ACC112 (cell line): ENCODE data around the gene HOXD1.

Experiments used
- H2AFZ ChIP-seq: fragments of 200-600 bp; sonication (generic); one replicate; pipeline ENCODE4 v1.6.0; 2017; ENCODE audit warnings: antibody characterized with exemption, low read length; ENCODE audit not compliant: unreplicated experiment
- H3K27ac ChIP-seq: fragments of 200-600 bp; sonication (generic); 2 replicates; pipeline ENCODE4 v1.5.1; 2014; ENCODE audit warnings: low read depth, mild to moderate bottlenecking, antibody characterized with exemption, low read length, moderate library complexity
- H3K27me3 ChIP-seq: fragments of 200-600 bp; sonication (generic); 2 replicates; pipeline ENCODE4 v1.6.1; 2014; ENCODE audit warnings: mild to moderate bottlenecking, antibody characterized with exemption, low read length, moderate library complexity, mixed read lengths; ENCODE audit not compliant: insufficient read depth
- H3K36me3 ChIP-seq: fragments of 200-600 bp; sonication (generic); 2 replicates; pipeline ENCODE4 v1.6.1; 2016; ENCODE audit warnings: mild to moderate bottlenecking, antibody characterized with exemption, low read length, moderate library complexity, mixed read lengths; ENCODE audit not compliant: insufficient read depth
- H3K4me1 ChIP-seq: fragments of 200-600 bp; sonication (generic); one replicate; pipeline ENCODE4 v1.6.1; 2016; ENCODE audit warnings: low read length, mixed read lengths; ENCODE audit not compliant: insufficient read depth, unreplicated experiment, control insufficient read depth
- H3K4me3 ChIP-seq: fragments of 200-600 bp; sonication (generic); 2 replicates; pipeline ENCODE4 v1.5.1; 2014; ENCODE audit warnings: mild to moderate bottlenecking, low read depth, low read length
- H3K79me2 ChIP-seq: fragments of 200-600 bp; sonication (generic); one replicate; pipeline ENCODE4 v1.6.0; 2016; ENCODE audit warnings: low read length; ENCODE audit not compliant: control insufficient read depth, unreplicated experiment, insufficient read depth

HOXD1 gene

GRCh38 chr2:176170602-176171305 is 17.7 kb upstream of the HOXD1 start:
- Histone ChIP-seq H3K79me2 (no peaks in the 10 kb centered on the region), H3K27me3 (no peaks in the 10 kb centered on the region), H2AFZ (no peak overlapping the region), H3K4me1 (no peaks in the 10 kb centered on the region), H3K36me3 (no peaks in the 10 kb centered on the region), H3K27ac (no peak overlapping the region), H3K4me3 (no peak overlapping the region)

- H3K79me2 ChIP-seq: no peaks in the 10 kb centered on the region
- H3K27ac ChIP-seq: no peak overlapping the region
- H3K36me3 ChIP-seq: no peaks in the 10 kb centered on the region
- no peaks in the 10 kb centered on the region for H3K4me1 ChIP-seq
- no peak overlapping the region for H2AFZ ChIP-seq
- no peaks in the 10 kb centered on the region for H3K27me3 ChIP-seq
- H3K4me3 ChIP-seq: no peak overlapping the region
These were observed 17.0 kb upstream of the HOXD1 start for GRCh38 chr2:176171351-176172006.

- Histone ChIP-seq H3K4me3 (no peak overlapping the region), H3K4me1 (no peaks in the 10 kb centered on the region), H3K36me3 (no peaks in the 10 kb centered on the region), H3K27me3 (no peaks in the 10 kb centered on the region), H2AFZ (no peak overlapping the region), H3K27ac (no peak overlapping the region), H3K79me2 (no peaks in the 10 kb centered on the region)
These were observed 16.2 kb upstream of the HOXD1 start for GRCh38 chr2:176172007-176172894.

DNA sequence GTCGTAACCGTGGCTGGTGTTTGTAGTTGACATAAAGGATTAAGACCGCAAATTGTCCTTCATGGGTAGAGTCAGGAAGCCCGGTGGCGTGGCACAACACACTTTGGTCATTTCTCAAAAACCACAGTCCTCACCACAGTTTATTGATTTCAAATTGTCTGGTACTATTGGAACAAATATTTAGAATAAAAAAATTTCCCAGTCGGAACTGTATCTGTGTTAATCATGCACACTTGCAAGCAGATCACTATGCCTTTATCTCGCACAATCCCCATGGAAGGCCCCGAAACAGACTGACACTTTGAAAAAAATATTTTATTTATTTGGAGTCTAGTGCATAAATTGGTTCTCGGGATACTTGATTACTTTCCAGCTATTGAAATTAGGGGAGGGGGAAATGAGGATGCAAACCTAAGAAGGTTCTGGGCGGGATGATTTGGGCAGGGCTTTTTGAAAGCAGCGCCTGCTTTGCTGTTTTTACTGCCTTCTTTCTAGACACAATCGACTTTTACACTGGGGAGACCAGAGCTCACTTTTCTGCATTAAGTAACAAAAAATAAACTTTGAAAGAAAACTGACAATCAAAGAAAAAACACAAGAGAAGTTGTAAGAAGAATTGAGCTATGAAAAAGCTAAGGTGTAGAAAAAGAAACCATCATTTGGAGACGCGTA is 15.4 kb upstream of the HOXD1 start:
- H3K27me3 ChIP-seq: peaks cover under 1% of the 10 kb centered on the region; the same call in 1 of the 2 replicates
- no peaks in the 10 kb centered on the region for H3K4me1 ChIP-seq
- H3K27ac ChIP-seq: no peak overlapping the region
- H3K36me3 ChIP-seq: no peaks in the 10 kb centered on the region
- H3K4me3 ChIP-seq: no peak overlapping the region
- no peaks in the 10 kb centered on the region for H3K79me2 ChIP-seq
- no peak overlapping the region for H2AFZ ChIP-seq

- peaks cover 3% of the 10 kb centered on the region; the same call in 1 of the 2 replicates for H3K27me3 ChIP-seq
- 0 out of 2 replicates have a peak overlapping the region, but pooled peaks have one; percentile 42 for H3K4me3 ChIP-seq
- H3K36me3 ChIP-seq: no peaks in the 10 kb centered on the region
- no peaks in the 10 kb centered on the region for H3K4me1 ChIP-seq
- H2AFZ ChIP-seq: no peak overlapping the region
- H3K79me2 ChIP-seq: no peaks in the 10 kb centered on the region
- no peak overlapping the region for H3K27ac ChIP-seq
These were observed 14.7 kb upstream of the HOXD1 start for GRCh38 chr2:176173567-176174381.

- Histone ChIP-seq H3K36me3 (no peaks in the 10 kb centered on the region), H3K4me1 (no peaks in the 10 kb centered on the region)
These were observed 14.1 kb upstream of the HOXD1 start for GRCh38 chr2:176174382-176174823.

DNA sequence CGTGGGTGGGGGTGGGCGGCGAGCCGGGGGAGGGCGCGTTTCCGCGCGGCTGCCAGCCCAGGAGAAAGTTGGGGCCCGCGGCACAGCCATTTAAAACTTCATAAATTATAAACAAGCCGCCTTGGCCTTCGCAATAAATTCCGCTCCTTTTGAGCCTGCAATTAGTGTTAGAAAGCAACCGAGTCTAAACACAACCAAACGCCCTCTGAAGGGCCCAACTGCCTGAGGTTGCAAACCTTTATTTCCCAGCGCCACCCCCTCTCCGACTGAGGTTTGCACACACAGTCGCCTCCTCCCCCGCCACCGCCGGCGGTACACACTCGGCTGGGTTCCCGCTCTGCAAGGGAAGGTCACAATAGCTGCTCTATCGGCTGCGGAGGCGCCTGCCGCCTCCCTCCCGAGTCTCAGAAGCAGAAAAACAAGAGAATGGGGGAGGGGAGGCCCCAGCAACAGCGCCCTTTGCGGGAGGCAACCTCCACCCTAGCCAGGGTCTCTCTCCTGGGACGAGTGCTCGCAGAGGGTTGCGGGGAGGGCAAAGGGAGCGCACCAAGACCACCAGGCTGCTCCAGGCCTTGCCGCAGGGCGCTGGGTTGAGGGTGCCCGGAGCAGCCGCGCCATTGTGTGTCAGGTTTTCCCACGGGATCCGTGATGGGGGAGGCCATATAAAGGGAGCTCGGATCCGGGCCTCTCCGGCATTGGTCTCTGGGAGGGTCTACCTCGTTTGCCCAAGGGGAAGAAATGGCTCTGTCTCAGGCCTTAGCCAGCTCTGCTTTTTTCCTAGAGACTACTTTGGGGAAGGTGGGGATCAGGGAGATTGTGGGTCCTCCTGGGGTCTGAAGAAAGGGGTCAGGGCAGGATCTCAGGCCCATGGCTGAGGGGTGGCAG is 13.4 kb upstream of the HOXD1 start:
- peaks cover 13% of the 10 kb centered on the region; the same call in 1 of the 2 replicates for H3K27me3 ChIP-seq
- H3K4me1 ChIP-seq: no peaks in the 10 kb centered on the region
- no peaks in the 10 kb centered on the region for H3K79me2 ChIP-seq
- peak overlapping the region; percentile 31 for H2AFZ ChIP-seq
- 0 out of 2 replicates have a peak overlapping the region, but pooled peaks have one; percentile 42 for H3K4me3 ChIP-seq
- H3K36me3 ChIP-seq: no peaks in the 10 kb centered on the region
- no peak overlapping the region for H3K27ac ChIP-seq

More at GRCh38 chr2:176174382-176174823, 14.1 kb upstream of the HOXD1 start:
- H3K27ac ChIP-seq: no peak overlapping the region
- peak overlapping the region; percentile 51 for H2AFZ ChIP-seq
- H3K27me3 ChIP-seq: peaks cover 8% of the 10 kb centered on the region; the same call in 1 of the 2 replicates
- no peaks in the 10 kb centered on the region for H3K79me2 ChIP-seq
- 0 out of 2 replicates have a peak overlapping the region, but pooled peaks have one; percentile 42 for H3K4me3 ChIP-seq

GRCh38 chr2:176175709-176176607 is 12.5 kb upstream of the HOXD1 start:
- no peak overlapping the region for H2AFZ ChIP-seq
- H3K27ac ChIP-seq: no peak overlapping the region
- H3K4me1 ChIP-seq: no peaks in the 10 kb centered on the region
- no peaks in the 10 kb centered on the region for H3K36me3 ChIP-seq
- peaks cover 13% of the 10 kb centered on the region; the same call in 1 of the 2 replicates for H3K27me3 ChIP-seq
- no peaks in the 10 kb centered on the region for H3K79me2 ChIP-seq
- H3K4me3 ChIP-seq: no peak overlapping the region
